H9 (cell line): Measurements from ENCODE around the gene CDH20. TPM values are rescaled to one million over a fixed set of nuclear protein-coding genes. Genes with fewer than 3 reads are reported as not detected.

Source experiments
- DNase-seq: peaks from one replicate; pipeline ENCODE4 v3.0.0-alpha.2; 2017
- H2AFZ ChIP-seq: one replicate; pipeline ENCODE4 v1.6.1; 2013; ENCODE audit warnings: mild to moderate bottlenecking, low read length, control low read depth, moderate library complexity
- H2AK5ac ChIP-seq: 2 replicates; pipeline ENCODE4 v1.6.1; 2013; ENCODE audit warnings: low read length, control low read depth, mixed read lengths; ENCODE audit not compliant: insufficient read length
- H2BK120ac ChIP-seq: one replicate; pipeline ENCODE4 v1.6.1; 2013; ENCODE audit warnings: low read depth, mild to moderate bottlenecking, low read length, control low read depth, inconsistent platforms; ENCODE audit not compliant: poor library complexity, severe bottlenecking
- H2BK12ac ChIP-seq: 2 replicates; pipeline ENCODE4 v1.6.1; 2013; ENCODE audit warnings: low read length, control low read depth, mixed read lengths, low read depth; ENCODE audit not compliant: insufficient read length
- H2BK15ac ChIP-seq: 2 replicates; pipeline ENCODE4 v1.6.1; 2013; ENCODE audit warnings: low read depth, low read length, control low read depth
- H2BK20ac ChIP-seq: one replicate; pipeline ENCODE4 v1.6.1; 2013; ENCODE audit warnings: low read depth, mild to moderate bottlenecking, low read length, control low read depth, inconsistent platforms; ENCODE audit not compliant: poor library complexity, severe bottlenecking
- H2BK5ac ChIP-seq: 2 replicates; pipeline ENCODE4 v1.6.1; 2013; ENCODE audit warnings: low read length, control low read depth, mixed read lengths; ENCODE audit not compliant: insufficient read length
- H3K14ac ChIP-seq: 2 replicates; pipeline ENCODE4 v1.6.1; 2013; ENCODE audit warnings: low read length, control low read depth; ENCODE audit not compliant: insufficient read depth
- H3K18ac ChIP-seq: 2 replicates; pipeline ENCODE4 v1.6.1; 2013; ENCODE audit warnings: low read depth, mild to moderate bottlenecking, mixed read lengths, low read length, control low read depth; ENCODE audit not compliant: insufficient read length
- H3K23ac ChIP-seq: 2 replicates; pipeline ENCODE4 v1.6.1; 2013; ENCODE audit warnings: low read length, control low read depth, mixed read lengths, low read depth; ENCODE audit not compliant: insufficient read length
- H3K23me2 ChIP-seq: 2 replicates; pipeline ENCODE4 v1.6.1; 2013; ENCODE audit warnings: low read depth, mild to moderate bottlenecking, mixed read lengths, low read length, control low read depth; ENCODE audit not compliant: insufficient read length, poor library complexity, severe bottlenecking
- H3K27ac ChIP-seq: 2 replicates; pipeline ENCODE4 v1.5.1; 2013; ENCODE audit warnings: low read length, control low read depth, mixed read lengths, low read depth; ENCODE audit not compliant: insufficient read length
- H3K27me3 ChIP-seq: 2 replicates; pipeline ENCODE4 v1.6.1; 2013; ENCODE audit warnings: low read length, control low read depth, inconsistent platforms; ENCODE audit not compliant: insufficient read depth
- H3K4ac ChIP-seq: 2 replicates; pipeline ENCODE4 v1.6.1; 2013; ENCODE audit warnings: low read depth, mild to moderate bottlenecking, control low read depth, inconsistent platforms, low read length, moderate library complexity
- H3K4me1 ChIP-seq: 2 replicates; pipeline ENCODE4 v1.6.1; 2013; ENCODE audit warnings: low read length, control low read depth, inconsistent platforms; ENCODE audit not compliant: insufficient read depth
- H3K4me2 ChIP-seq: 2 replicates; pipeline ENCODE4 v1.6.1; 2013; ENCODE audit warnings: low read length, control low read depth, mixed read lengths; ENCODE audit not compliant: insufficient read length, insufficient read depth
- H3K56ac ChIP-seq: 2 replicates; pipeline ENCODE4 v1.6.1; 2013; ENCODE audit warnings: low read depth, mild to moderate bottlenecking, mixed read lengths, low read length, control low read depth; ENCODE audit not compliant: insufficient read length
- H3K79me1 ChIP-seq: 2 replicates; pipeline ENCODE4 v1.6.1; 2013; ENCODE audit warnings: low read depth, mild to moderate bottlenecking, moderate library complexity, low read length, control low read depth, inconsistent platforms; ENCODE audit not compliant: insufficient read depth, poor library complexity, severe bottlenecking
- H3K79me2 ChIP-seq: 2 replicates; pipeline ENCODE4 v1.6.1; 2013; ENCODE audit warnings: low read length, control low read depth, inconsistent platforms; ENCODE audit not compliant: insufficient read depth
- H3K9ac ChIP-seq: 2 replicates; pipeline ENCODE4 v1.6.1; 2013; ENCODE audit warnings: low read length, control low read depth, mixed read lengths; ENCODE audit not compliant: insufficient read length; ENCODE audit errors: extremely low read depth
- H3K9me3 ChIP-seq: one replicate; pipeline ENCODE4 v1.6.1; 2013; ENCODE audit warnings: low read depth, low read length, inconsistent platforms; ENCODE audit not compliant: control insufficient read depth
- H3T11ph ChIP-seq: one replicate; pipeline ENCODE4 v1.6.1; 2013; ENCODE audit warnings: mild to moderate bottlenecking, low read length, control low read depth, inconsistent platforms
- H4K20me1 ChIP-seq: one replicate; pipeline ENCODE4 v1.6.1; 2013; ENCODE audit not compliant: control insufficient read depth, insufficient read length, insufficient read depth
- H4K5ac ChIP-seq: 2 replicates; pipeline ENCODE4 v1.6.1; 2013; ENCODE audit warnings: low read depth, mild to moderate bottlenecking, mixed read lengths, low read length, control low read depth; ENCODE audit not compliant: insufficient read length
- H4K8ac ChIP-seq: replicated peaks from 2 replicates; pipeline ENCODE4 v1.6.1; 2013; ENCODE audit warnings: low read length, control low read depth, mixed read lengths, low read depth; ENCODE audit not compliant: insufficient read length
- H4K91ac ChIP-seq: 2 replicates; pipeline ENCODE4 v1.6.1; 2013; ENCODE audit warnings: low read depth, mild to moderate bottlenecking, moderate library complexity, mixed read lengths, low read length, control low read depth; ENCODE audit not compliant: insufficient read length
- H3K27ac Mint-ChIP-seq, 3 experiments: 2 replicates in 2 of 3; 3 replicates in 1 of 3; pipeline ENCODE4 v1.8.0; 2020 to 2021; ENCODE audit warnings: mixed read lengths in 3 of 3, mild to moderate bottlenecking in 1 of 3, moderate library complexity in 1 of 3
- H3K27me3 Mint-ChIP-seq: 2 replicates; pipeline ENCODE4 v1.8.0; 2021; ENCODE audit warnings: low read depth, mild to moderate bottlenecking, moderate library complexity, mixed read lengths
- H3K36me3 Mint-ChIP-seq, 3 experiments: 2 replicates in 2 of 3; 3 replicates in 1 of 3; pipeline ENCODE4 v1.8.0; 2020 to 2021; ENCODE audit warnings: low read depth in 3 of 3, mixed read lengths in 3 of 3; ENCODE audit not compliant: insufficient read depth in 1 of 3
- H3K4me1 Mint-ChIP-seq, 2 experiments: 2 replicates each; pipeline ENCODE4 v1.8.0; 2020; ENCODE audit warnings: mixed read lengths in 2 of 2
- H3K4me3 Mint-ChIP-seq, 2 experiments: 2 replicates in 1 of 2; 3 replicates in 1 of 2; pipeline ENCODE4 v1.8.0; 2020 to 2021; ENCODE audit warnings: mild to moderate bottlenecking in 2 of 2, mixed read lengths in 2 of 2, moderate library complexity in 1 of 2
- H3K9me3 Mint-ChIP-seq, 2 experiments: 2 replicates in 1 of 2; 3 replicates in 1 of 2; pipeline ENCODE4 v1.8.0; 2020; ENCODE audit warnings: mild to moderate bottlenecking in 2 of 2, mixed read lengths in 2 of 2, moderate library complexity in 1 of 2
- WGBS: extraction: QIAGEN DNeasy Blood & Tissue Kit; methylation state at CpG from one replicate; pipeline ENCODE4 v1.1.7; 2013; ENCODE audit warnings: missing lambda C conversion rate, low lambda C conversion rate, mixed read lengths; ENCODE audit not compliant: insufficient read length; ENCODE audit errors: extremely low coverage; 5-methylcytosine and 5-hydroxymethylcytosine counted together
- total RNA-seq: library from RNA; stranded (reverse); gene quantifications from 2 replicates; pipeline ENCODE4 v1.2.1, GENCODE V29; 2021
- TF ChIP-seq, protein P1 (sequence below): fragments of 200-600 bp; sonication (generic); conservative IDR thresholded peaks from 3 replicates; pipeline ENCODE4 v1.8.0; 2021; ENCODE audit warnings: antibody characterized with exemption, mild to moderate bottlenecking

The CDH20 gene
- total RNA-seq, 1 experiment from 2014 or later: not detected

DNA sequence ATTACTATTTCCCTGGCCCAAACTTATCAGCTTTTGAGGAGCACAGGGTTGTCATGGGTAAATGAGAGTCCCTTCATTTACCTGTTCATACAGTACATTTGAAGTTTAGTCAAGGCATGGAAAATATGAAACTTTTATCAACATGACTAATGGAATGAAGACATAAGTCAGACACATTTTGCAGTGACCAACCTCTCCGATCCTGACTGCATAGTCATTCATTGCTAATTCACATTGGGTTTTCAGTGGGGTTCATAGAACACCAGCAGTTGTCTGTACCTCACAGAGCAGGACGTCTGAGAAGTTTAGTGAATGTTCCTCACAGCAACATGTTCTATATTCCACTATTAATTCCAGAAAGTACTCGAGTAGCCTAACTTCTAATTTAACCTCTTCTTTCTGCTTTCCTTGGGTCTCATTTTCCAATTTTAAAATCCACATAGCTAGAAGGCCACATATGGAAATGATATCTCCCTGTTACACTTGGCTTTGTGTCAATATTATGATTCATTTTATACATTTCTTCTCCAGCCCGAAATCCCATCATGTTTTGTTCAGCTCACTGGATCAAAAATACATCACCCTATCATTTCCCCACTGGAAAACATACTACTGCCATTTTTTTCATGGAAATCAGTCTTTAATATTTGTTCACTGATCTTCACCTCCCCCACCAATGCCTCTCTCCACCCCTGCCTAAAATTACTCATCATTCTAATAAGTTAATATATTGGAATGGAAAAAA lies 65.9 kb downstream of the CDH20 start:
- Histone ChIP-seq H3K14ac (no peak overlapping the region), H2BK120ac (no peak overlapping the region), H2BK20ac (no peak overlapping the region), H4K5ac (no peak overlapping the region), H3K9ac (no peak overlapping the region), H2AK5ac (no peak overlapping the region), H3K27ac (no peak overlapping the region), H3K23ac (no peak overlapping the region), H3K9me3 (no peaks in the 10 kb centered on the region), H2BK15ac (no peak overlapping the region), H3K18ac (no peak overlapping the region), H3T11ph (no peak overlapping the region), H3K4me1 (no peaks in the 10 kb centered on the region), H3K27me3 (no peaks in the 10 kb centered on the region), H3K56ac (no peak overlapping the region), H3K4ac (no peak overlapping the region), H3K79me1 (no peaks in the 10 kb centered on the region), H4K91ac (no peak overlapping the region), H3K23me2 (no peaks in the 10 kb centered on the region), H4K8ac (no peak overlapping the region), H4K20me1 (no peaks in the 10 kb centered on the region), H3K79me2 (no peaks in the 10 kb centered on the region), H3K4me2 (no peak overlapping the region), H2AFZ (no peak overlapping the region), H2BK5ac (no peak overlapping the region), H2BK12ac (no peak overlapping the region)
- no peaks in the 10 kb centered on the region; a peak in 1 of 5 replicates for H3K9me3 Mint-ChIP-seq
- no peak overlapping the region for H3K4me3 Mint-ChIP-seq
- no CpG with 5 or more reads among the region's 4 CpGs for WGBS
- no peak overlapping the region for H3K27ac Mint-ChIP-seq
- DNase-seq: no peak
- no peaks in the 10 kb centered on the region for H3K27me3 Mint-ChIP-seq
- TF ChIP-seq, protein P1, sequence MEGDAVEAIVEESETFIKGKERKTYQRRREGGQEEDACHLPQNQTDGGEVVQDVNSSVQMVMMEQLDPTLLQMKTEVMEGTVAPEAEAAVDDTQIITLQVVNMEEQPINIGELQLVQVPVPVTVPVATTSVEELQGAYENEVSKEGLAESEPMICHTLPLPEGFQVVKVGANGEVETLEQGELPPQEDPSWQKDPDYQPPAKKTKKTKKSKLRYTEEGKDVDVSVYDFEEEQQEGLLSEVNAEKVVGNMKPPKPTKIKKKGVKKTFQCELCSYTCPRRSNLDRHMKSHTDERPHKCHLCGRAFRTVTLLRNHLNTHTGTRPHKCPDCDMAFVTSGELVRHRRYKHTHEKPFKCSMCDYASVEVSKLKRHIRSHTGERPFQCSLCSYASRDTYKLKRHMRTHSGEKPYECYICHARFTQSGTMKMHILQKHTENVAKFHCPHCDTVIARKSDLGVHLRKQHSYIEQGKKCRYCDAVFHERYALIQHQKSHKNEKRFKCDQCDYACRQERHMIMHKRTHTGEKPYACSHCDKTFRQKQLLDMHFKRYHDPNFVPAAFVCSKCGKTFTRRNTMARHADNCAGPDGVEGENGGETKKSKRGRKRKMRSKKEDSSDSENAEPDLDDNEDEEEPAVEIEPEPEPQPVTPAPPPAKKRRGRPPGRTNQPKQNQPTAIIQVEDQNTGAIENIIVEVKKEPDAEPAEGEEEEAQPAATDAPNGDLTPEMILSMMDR: no peak
- H3K4me1 Mint-ChIP-seq: no peaks in the 10 kb centered on the region
- H3K36me3 Mint-ChIP-seq: no peaks in the 10 kb centered on the region
